ENCODE results near the gene TFCP2.

The TFCP2 gene

DNA sequence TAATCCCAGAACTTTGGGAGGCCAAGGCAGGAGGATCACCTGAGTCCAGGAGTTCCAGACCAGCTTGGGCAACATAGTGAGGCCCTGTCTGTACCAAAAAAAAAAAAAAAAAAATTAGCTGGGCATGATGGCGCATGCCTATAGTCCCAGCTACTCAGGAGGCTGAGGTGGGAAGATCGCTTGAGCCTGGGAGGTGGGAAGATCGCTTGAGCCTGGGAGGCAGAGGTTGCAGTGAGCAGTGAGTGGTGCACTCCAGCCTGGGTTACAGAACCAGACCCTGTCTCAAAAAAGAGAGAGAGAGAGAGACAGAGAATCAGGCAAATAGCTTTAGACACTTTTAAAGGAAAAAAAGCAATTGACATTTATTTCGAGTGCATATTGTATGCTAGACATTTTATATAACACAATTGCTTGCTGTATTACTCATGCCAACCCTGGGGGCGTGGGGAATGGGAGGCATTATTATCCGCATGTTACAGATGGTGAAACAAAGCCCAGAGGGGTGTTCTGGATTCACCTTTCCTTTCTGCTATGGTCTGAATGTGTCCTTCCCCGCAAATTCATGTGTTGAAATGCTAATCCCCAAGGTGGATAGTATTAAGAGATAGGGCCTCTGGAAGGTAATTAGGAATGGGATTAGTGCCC, 35.2 kb upstream of the TFCP2 start:
- Histone ChIP-seq H3K36me3 (replicated peaks in 1 of 2; ENCODE audit: control insufficient read depth in 2 of 2, insufficient read depth in 2 of 2, low read length in 2 of 2) (no peaks in the 10 kb centered on the region), H3K27me3 (ENCODE audit: control insufficient read depth in 3 of 3, insufficient read depth in 3 of 3, low read depth in 1 of 3, low read length in 3 of 3) (no peaks in the 10 kb centered on the region), H3K4me1 (ENCODE audit: control insufficient read depth in 2 of 2, insufficient read depth in 1 of 2, low read depth in 1 of 2, low read length in 2 of 2) (no peaks in the 10 kb centered on the region), H3K4ac (ENCODE audit: low read length) (no peak overlapping the region), H4K8ac (ENCODE audit: low read depth, low read length) (no peak overlapping the region), H2AK5ac (ENCODE audit: low read depth, low read length) (no peak overlapping the region), H3K9me3 (replicated peaks in 1 of 2; ENCODE audit: control insufficient read depth in 2 of 2, insufficient read depth in 1 of 2, low read depth in 1 of 2, low read length in 2 of 2) (no peaks in the 10 kb centered on the region), H3K14ac (ENCODE audit: low read length) (no peak overlapping the region), H2BK5ac (ENCODE audit: low read length) (no peak overlapping the region), H3K4me3 (ENCODE audit: low read length in 2 of 2) (no peak overlapping the region), H3K18ac (ENCODE audit: low read length) (no peak overlapping the region), H2AFZ (ENCODE audit: low read length) (no peak overlapping the region), H2BK12ac (ENCODE audit: low read length) (no peak overlapping the region), H3K79me1 (ENCODE audit: low read depth, low read length) (no peaks in the 10 kb centered on the region), H3K27ac (replicated peaks; ENCODE audit: low read length) (no peak overlapping the region), H2BK120ac (ENCODE audit: low read depth, low read length) (no peak overlapping the region), H3K4me2 (ENCODE audit: insufficient read depth, low read length, poor library complexity, severe bottlenecking) (no peak overlapping the region), H2BK15ac (ENCODE audit: low read length) (no peak overlapping the region), H3K23ac (ENCODE audit: low read depth, low read length, poor library complexity) (no peak overlapping the region), H4K91ac (ENCODE audit: low read depth, low read length, poor library complexity) (no peak overlapping the region), H3K9ac (ENCODE audit: low read depth, low read length, poor library complexity) (no peak overlapping the region)
- WGBS, 2 donors (ENCODE audit: extremely low coverage in 2 of 2, insufficient read length in 2 of 2, insufficient replicate concordance in 1 of 2), result no CpG with 5 or more reads among the region's 7 CpGs
- DNase-seq (ENCODE audit: low spot score), result no peak

DNA sequence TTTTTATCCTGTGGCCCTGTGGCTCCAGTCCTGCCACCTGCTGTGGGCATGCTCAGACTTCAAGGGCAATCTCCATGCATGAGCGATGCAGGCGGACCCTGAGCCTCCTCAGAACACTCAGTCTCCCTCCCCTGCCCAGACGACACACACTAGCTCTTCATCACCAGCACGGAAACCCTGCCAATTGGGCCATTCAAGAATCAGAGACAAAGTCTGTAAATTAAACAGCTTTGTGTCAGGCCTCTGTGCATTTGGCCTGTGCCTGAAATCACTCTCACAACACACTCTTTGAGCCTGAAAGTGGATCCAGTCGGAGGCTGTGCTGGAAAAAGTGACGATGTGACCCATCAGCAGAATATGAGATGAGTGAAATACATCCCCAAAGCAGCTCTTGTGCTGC, 32.4 kb upstream of the TFCP2 start:
- H3K36me3 ChIP-seq (replicated peaks in 1 of 2; ENCODE audit: control insufficient read depth in 2 of 2, insufficient read depth in 2 of 2, low read length in 2 of 2), result no peaks in the 10 kb centered on the region
- H3K4me1 ChIP-seq (ENCODE audit: control insufficient read depth in 2 of 2, insufficient read depth in 1 of 2, low read depth in 1 of 2, low read length in 2 of 2), result no peaks in the 10 kb centered on the region
- no peak overlapping the region for H2BK120ac ChIP-seq (ENCODE audit: low read depth, low read length)
- no peak overlapping the region for H3K4me2 ChIP-seq (ENCODE audit: insufficient read depth, low read length, poor library complexity, severe bottlenecking)
- H2BK5ac ChIP-seq (ENCODE audit: low read length), result no peak overlapping the region
- H2BK12ac ChIP-seq (ENCODE audit: low read length), result no peak overlapping the region
- peak overlapping the region; percentile 51 for H3K18ac ChIP-seq (ENCODE audit: low read length)
- H3K4me3 ChIP-seq (ENCODE audit: low read length in 2 of 2), result no peak overlapping the region
- H4K8ac ChIP-seq (ENCODE audit: low read depth, low read length), result no peak overlapping the region
- no peak overlapping the region for H3K14ac ChIP-seq (ENCODE audit: low read length)
- no peaks in the 10 kb centered on the region for H3K27me3 ChIP-seq (ENCODE audit: control insufficient read depth in 3 of 3, insufficient read depth in 3 of 3, low read depth in 1 of 3, low read length in 3 of 3)
- no peak overlapping the region for H3K9ac ChIP-seq (ENCODE audit: low read depth, low read length, poor library complexity)
- no peaks in the 10 kb centered on the region for H3K9me3 ChIP-seq (replicated peaks in 1 of 2; ENCODE audit: control insufficient read depth in 2 of 2, insufficient read depth in 1 of 2, low read depth in 1 of 2, low read length in 2 of 2)
- no peak overlapping the region for H2AFZ ChIP-seq (ENCODE audit: low read length)
- H2BK15ac ChIP-seq (ENCODE audit: low read length), result no peak overlapping the region
- no peak overlapping the region for H4K91ac ChIP-seq (ENCODE audit: low read depth, low read length, poor library complexity)
- H3K23ac ChIP-seq (ENCODE audit: low read depth, low read length, poor library complexity), result no peak overlapping the region
- H3K79me1 ChIP-seq (ENCODE audit: low read depth, low read length), result no peaks in the 10 kb centered on the region
- H3K4ac ChIP-seq (ENCODE audit: low read length), result no peak overlapping the region
- H2AK5ac ChIP-seq (ENCODE audit: low read depth, low read length), result no peak overlapping the region
- DNase-seq (ENCODE audit: low spot score), result no peak
- H3K27ac ChIP-seq (replicated peaks; ENCODE audit: low read length), result no peak overlapping the region
- no CpG with 5 or more reads among the region's 6 CpGs for WGBS, 2 donors (ENCODE audit: extremely low coverage in 2 of 2, insufficient read length in 2 of 2, insufficient replicate concordance in 1 of 2)

DNA sequence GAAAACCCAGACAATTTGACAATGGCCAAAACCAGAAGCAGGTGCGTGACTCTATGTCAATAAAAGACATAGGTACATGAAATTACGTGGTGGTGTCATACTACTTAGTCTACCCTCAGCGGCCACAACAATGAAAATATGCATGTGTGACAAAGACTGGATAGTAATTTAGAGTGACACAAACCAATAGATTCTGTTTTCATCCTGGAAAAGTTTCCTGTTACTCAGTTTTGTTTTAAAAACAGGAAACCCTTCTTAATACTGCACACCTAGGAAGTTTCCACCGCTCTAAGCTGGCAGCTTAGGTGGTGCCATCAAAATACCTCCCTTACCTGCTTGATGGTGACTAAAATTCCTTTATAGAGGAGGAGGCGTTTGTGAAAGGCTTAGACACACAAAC, 29.8 kb upstream of the TFCP2 start:
- Histone ChIP-seq H3K9me3 (replicated peaks in 1 of 2; ENCODE audit: control insufficient read depth in 2 of 2, insufficient read depth in 1 of 2, low read depth in 1 of 2, low read length in 2 of 2) (no peaks in the 10 kb centered on the region), H3K4ac (ENCODE audit: low read length) (no peak overlapping the region), H3K4me1 (ENCODE audit: control insufficient read depth in 2 of 2, insufficient read depth in 1 of 2, low read depth in 1 of 2, low read length in 2 of 2) (peaks cover 0 to 3% of the 10 kb centered on the region in 2 donors), H2AK5ac (ENCODE audit: low read depth, low read length) (no peak overlapping the region), H3K36me3 (replicated peaks in 1 of 2; ENCODE audit: control insufficient read depth in 2 of 2, insufficient read depth in 2 of 2, low read length in 2 of 2) (no peaks in the 10 kb centered on the region), H3K27me3 (ENCODE audit: control insufficient read depth in 3 of 3, insufficient read depth in 3 of 3, low read depth in 1 of 3, low read length in 3 of 3) (no peaks in the 10 kb centered on the region), H2BK15ac (ENCODE audit: low read length) (no peak overlapping the region), H3K14ac (ENCODE audit: low read length) (no peak overlapping the region), H3K27ac (replicated peaks; ENCODE audit: low read length) (no peak overlapping the region), H3K4me2 (ENCODE audit: insufficient read depth, low read length, poor library complexity, severe bottlenecking) (no peak overlapping the region), H2BK12ac (ENCODE audit: low read length) (no peak overlapping the region), H3K23ac (ENCODE audit: low read depth, low read length, poor library complexity) (no peak overlapping the region), H3K4me3 (ENCODE audit: low read length in 2 of 2) (no peak overlapping the region), H3K9ac (ENCODE audit: low read depth, low read length, poor library complexity) (no peak overlapping the region), H4K91ac (ENCODE audit: low read depth, low read length, poor library complexity) (no peak overlapping the region), H2AFZ (ENCODE audit: low read length) (no peak overlapping the region), H2BK120ac (ENCODE audit: low read depth, low read length) (no peak overlapping the region), H3K18ac (ENCODE audit: low read length) (no peak overlapping the region), H4K8ac (ENCODE audit: low read depth, low read length) (no peak overlapping the region), H2BK5ac (ENCODE audit: low read length) (no peak overlapping the region), H3K79me1 (ENCODE audit: low read depth, low read length) (no peaks in the 10 kb centered on the region)
- no CpG with 5 or more reads among the region's 5 CpGs for WGBS, 2 donors (ENCODE audit: extremely low coverage in 2 of 2, insufficient read length in 2 of 2, insufficient replicate concordance in 1 of 2)
- no peak for DNase-seq (ENCODE audit: low spot score)

DNA sequence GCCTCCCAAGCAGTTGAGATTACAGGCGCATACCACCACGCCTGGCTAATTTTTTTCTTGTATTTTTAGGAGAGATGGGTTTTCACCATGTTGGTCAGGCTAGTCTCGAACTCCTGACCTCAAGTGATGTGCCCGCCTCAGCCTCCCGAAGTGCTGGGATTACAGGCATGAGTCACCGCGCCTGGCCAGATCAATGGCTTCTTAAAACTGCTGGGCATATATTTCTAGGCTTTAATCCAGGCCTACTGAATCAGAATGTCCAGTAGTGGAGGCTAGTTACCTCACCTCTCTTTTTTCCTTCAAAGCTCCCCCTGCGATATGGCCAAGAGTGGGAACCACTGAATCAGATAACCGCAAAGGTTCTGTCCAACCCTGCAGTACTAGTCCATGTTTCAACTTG, 27.9 kb upstream of the TFCP2 start:
- no peaks in the 10 kb centered on the region for H3K36me3 ChIP-seq (replicated peaks in 1 of 2; ENCODE audit: control insufficient read depth in 2 of 2, insufficient read depth in 2 of 2, low read length in 2 of 2)
- H2AK5ac ChIP-seq (ENCODE audit: low read depth, low read length), result no peak overlapping the region
- no peak overlapping the region for H3K4me2 ChIP-seq (ENCODE audit: insufficient read depth, low read length, poor library complexity, severe bottlenecking)
- H3K18ac ChIP-seq (ENCODE audit: low read length), result no peak overlapping the region
- H3K9me3 ChIP-seq (replicated peaks in 1 of 2; ENCODE audit: control insufficient read depth in 2 of 2, insufficient read depth in 1 of 2, low read depth in 1 of 2, low read length in 2 of 2), result peaks cover 0 to 2% of the 10 kb centered on the region in 2 donors
- no peak overlapping the region for H3K14ac ChIP-seq (ENCODE audit: low read length)
- no peak overlapping the region for H3K9ac ChIP-seq (ENCODE audit: low read depth, low read length, poor library complexity)
- no peak overlapping the region for H2BK120ac ChIP-seq (ENCODE audit: low read depth, low read length)
- no peak overlapping the region for H3K27ac ChIP-seq (replicated peaks; ENCODE audit: low read length)
- H2AFZ ChIP-seq (ENCODE audit: low read length), result no peak overlapping the region
- H3K27me3 ChIP-seq (ENCODE audit: control insufficient read depth in 3 of 3, insufficient read depth in 3 of 3, low read depth in 1 of 3, low read length in 3 of 3), result no peaks in the 10 kb centered on the region
- H3K4ac ChIP-seq (ENCODE audit: low read length), result no peak overlapping the region
- H2BK12ac ChIP-seq (ENCODE audit: low read length), result no peak overlapping the region
- H3K79me1 ChIP-seq (ENCODE audit: low read depth, low read length), result no peaks in the 10 kb centered on the region
- WGBS, 2 donors (ENCODE audit: extremely low coverage in 2 of 2, insufficient read length in 2 of 2, insufficient replicate concordance in 1 of 2), result no CpG with 5 or more reads among the region's 9 CpGs
- H2BK5ac ChIP-seq (ENCODE audit: low read length), result no peak overlapping the region
- no peak overlapping the region for H3K4me3 ChIP-seq (ENCODE audit: low read length in 2 of 2)
- H4K8ac ChIP-seq (ENCODE audit: low read depth, low read length), result no peak overlapping the region
- H3K4me1 ChIP-seq (ENCODE audit: control insufficient read depth in 2 of 2, insufficient read depth in 1 of 2, low read depth in 1 of 2, low read length in 2 of 2), result peaks cover 0 to 3% of the 10 kb centered on the region in 2 donors
- H4K91ac ChIP-seq (ENCODE audit: low read depth, low read length, poor library complexity), result no peak overlapping the region
- DNase-seq (ENCODE audit: low spot score), result no peak
- H3K23ac ChIP-seq (ENCODE audit: low read depth, low read length, poor library complexity), result no peak overlapping the region
- no peak overlapping the region for H2BK15ac ChIP-seq (ENCODE audit: low read length)

Measured in neuronal stem cell (in vitro differentiated cells).